Naive thymus-derived CD4-positive, alpha-beta T cell (primary cell): ENCODE measurements around the gene DIABLO. TPM values are rescaled to one million over a fixed set of nuclear protein-coding genes. Genes with fewer than 3 reads are reported as not detected.

Source experiments
- ATAC-seq: fragments of 150-1000 bp; cut with Tn5 transposase; 2 replicates; pipeline ENCODE4 v1.10.0; 2021; ENCODE audit warnings: mild to moderate bottlenecking, moderate library complexity
- CTCF ChIA-PET: fragments of 350-600 bp; sonication (Branson Sonifier 250); formaldehyde crosslinking; loops from one replicate; lab custom pipeline; 2021; ENCODE audit warnings: antibody characterized with exemption; lab: Charles Lee
- POLR2A ChIA-PET: fragments of 350-600 bp; sonication (Branson Sonifier 250); formaldehyde crosslinking; loops from one replicate; lab custom pipeline; 2021; ENCODE audit warnings: antibody characterized with exemption, inconsistent platforms; lab: Charles Lee
- DNase-seq, 9 donors: peaks; one replicate each; pipeline versions ENCODE4 v3.0.0 to v3.0.0-alpha.2; 2020 to 2022; ENCODE audit warnings: mixed read lengths in 1 of 9
- H3K27ac ChIP-seq: one replicate; pipeline ENCODE4 v1.7.0; 2013; ENCODE audit warnings: mild to moderate bottlenecking, low read depth, low read length, moderate library complexity
- H3K27me3 ChIP-seq, 2 donors: one replicate each; pipeline ENCODE4 v1.7.0; 2013; ENCODE audit warnings: low read length in 2 of 2, mild to moderate bottlenecking in 2 of 2, moderate library complexity in 2 of 2; ENCODE audit not compliant: control insufficient read depth in 2 of 2, insufficient read depth in 2 of 2
- H3K36me3 ChIP-seq, 3 experiments: 1 replicate in 2 of 3; 2 replicates in 1 of 3; pipeline ENCODE4 v1.7.0; 2013; ENCODE audit warnings: low read length in 3 of 3, mild to moderate bottlenecking in 3 of 3, moderate library complexity in 1 of 3; ENCODE audit not compliant: insufficient read depth in 3 of 3, control insufficient read depth in 2 of 3
- H3K4me1 ChIP-seq, 2 donors: one replicate each; pipeline ENCODE4 v1.7.0; 2013; ENCODE audit warnings: low read length in 2 of 2, mild to moderate bottlenecking in 2 of 2, moderate library complexity in 1 of 2; ENCODE audit not compliant: control insufficient read depth in 2 of 2, insufficient read depth in 2 of 2
- H3K4me3 ChIP-seq: 2 replicates; pipeline ENCODE4 v1.7.0; 2013; ENCODE audit warnings: mild to moderate bottlenecking, low read length
- H3K9me3 ChIP-seq, 3 experiments: 1 replicate in 2 of 3; 2 replicates in 1 of 3; pipeline ENCODE4 v1.7.0; 2013; ENCODE audit warnings: low read length in 3 of 3; ENCODE audit not compliant: control insufficient read depth in 2 of 3
- H3K27ac Mint-ChIP-seq, 9 donors: one replicate each; pipeline ENCODE4 v1.8.0; 2020 to 2022; ENCODE audit warnings: mixed read lengths in 9 of 9, mild to moderate bottlenecking in 8 of 9, moderate library complexity in 5 of 9, inconsistent platforms in 2 of 9
- H3K27me3 Mint-ChIP-seq, 5 donors: one replicate each; pipeline ENCODE4 v1.8.0; 2021 to 2022; ENCODE audit warnings: mixed read lengths in 5 of 5, mild to moderate bottlenecking in 1 of 5
- H3K36me3 Mint-ChIP-seq, 5 donors: one replicate each; pipeline ENCODE4 v1.8.0; 2020 to 2022; ENCODE audit warnings: mixed read lengths in 5 of 5, mild to moderate bottlenecking in 3 of 5, inconsistent platforms in 1 of 5
- H3K4me1 Mint-ChIP-seq, 7 donors: one replicate each; pipeline ENCODE4 v1.8.0; 2020 to 2022; ENCODE audit warnings: mixed read lengths in 7 of 7, mild to moderate bottlenecking in 3 of 7, inconsistent platforms in 1 of 7
- H3K4me3 Mint-ChIP-seq, 10 donors: one replicate each; pipeline ENCODE4 v1.8.0; 2020 to 2022; ENCODE audit warnings: mild to moderate bottlenecking in 10 of 10, mixed read lengths in 10 of 10, moderate library complexity in 6 of 10, inconsistent platforms in 2 of 10
- H3K9me3 Mint-ChIP-seq, 11 donors: one replicate each; pipeline ENCODE4 v1.8.0; 2020 to 2022; ENCODE audit warnings: mixed read lengths in 11 of 11, mild to moderate bottlenecking in 4 of 11, inconsistent platforms in 1 of 11, moderate library complexity in 1 of 11
- intact Hi-C, 2 donors: fragments of 100-400 bp; cut with micrococcal nuclease; formaldehyde crosslinking; loops; one replicate each; pipeline ENCODE4 v1.15.1; 2023
- polyA plus RNA-seq, 2 donors: library from polyadenylated mRNA; unstranded; fragments of 300-500 nt; fragmentation: Illumina TruSeq; gene quantifications; one replicate each; pipeline ENCODE4 v1.2.3, GENCODE V29; 2021
- total RNA-seq, 6 experiments: library from RNA in 5 of 6; stranded (reverse) in 5 of 6; gene quantifications; 1 replicate in 5 of 6; 2 replicates in 1 of 6; pipeline ENCODE4 v1.2.3 and lab custom pipeline; 2021 to 2026

DIABLO gene
- total and polyA plus RNA-seq, 7 experiments from 2014 or later: 41.3 to 94.1 (median 58.3) TPM

- Histone ChIP-seq H3K27ac (peak overlapping the region; percentile 58), H3K27me3 (no peaks in the 10 kb centered on the region), H3K36me3 (peaks cover 0 to 45% (median 7%) of the 10 kb centered on the region in 3 experiments), H3K4me1 (peaks cover 19 to 26% of the 10 kb centered on the region in 2 donors), H3K9me3 (no peaks in the 10 kb centered on the region), H3K4me3 (peak overlapping the region; percentile 50)
- ChIA-PET POLR2A (interaction anchor here (0.6 to 3.2 kb wide), 11 partner anchors 11 to 1788 kb away, joined by 3 to 29 read pairs (median 4); partner anchors contain the start of genes DIABLO, KNTC1, PSMD9 and RSRC2), CTCF (interaction anchor here (0.6 to 1.1 kb wide), 4 partner anchors 17 to 23 kb away, joined by 3 to 4 read pairs (median 3); partner anchors contain the start of gene VPS33A)
- Mint-ChIP-seq H3K27ac (peak overlapping the region; percentile 71 to 94 (median 90)), H3K27me3 (no peaks in the 10 kb centered on the region), H3K36me3 (peaks cover 4 to 33% (median 12%) of the 10 kb centered on the region in 5 donors), H3K4me1 (peaks cover 8 to 31% (median 27%) of the 10 kb centered on the region in 7 donors), H3K9me3 (no peaks in the 10 kb centered on the region), H3K4me3 (peak overlapping the region; percentile 76 to 87 (median 82))
- ATAC-seq (peak; percentile 80), DNase-seq (peak in 7 of 9 donors; percentile 18 to 59 (median 43))
- intact Hi-C loops: loop anchor here (1.0 to 2.0 kb wide), 3 partner anchors 18 to 22 kb away; partner anchors contain the start of genes DIABLO (in 2 of the 2) and VPS33A (in 2 of the 2)
Measured at GRCh38 chr12:122244565-122245371, 18.9 kb upstream of the DIABLO start.

- H3K27me3 Mint-ChIP-seq: no peaks in the 10 kb centered on the region
- CTCF ChIA-PET: interaction anchor here (0.6 to 1.1 kb wide), 3 partner anchors 18 to 551 kb away, joined by 3 to 4 read pairs (median 3); partner anchors contain the start of gene VPS33A
- no peaks in the 10 kb centered on the region for H3K27me3 ChIP-seq
- H3K4me3 Mint-ChIP-seq: peak overlapping the region; percentile 76 to 87 (median 82)
- peak overlapping the region; percentile 50 for H3K4me3 ChIP-seq
- H3K9me3 ChIP-seq: no peaks in the 10 kb centered on the region
- H3K9me3 Mint-ChIP-seq: no peaks in the 10 kb centered on the region
- DNase-seq: no peak
- intact Hi-C loops: loop anchor here (1.0 to 2.0 kb wide), 3 partner anchors 18 to 23 kb away; partner anchors contain the start of genes DIABLO (in 2 of the 2) and VPS33A (in 2 of the 2)
- ATAC-seq: peak; percentile 46
- H3K27ac Mint-ChIP-seq: peak overlapping the region; percentile 71 to 94 (median 90)
- H3K36me3 Mint-ChIP-seq: peaks cover 3 to 30% (median 12%) of the 10 kb centered on the region in 5 donors
- POLR2A ChIA-PET: interaction anchor here (0.7 to 3.2 kb wide), 7 partner anchors 10 to 645 kb away, joined by 3 to 29 read pairs (median 6); partner anchors contain the start of genes DIABLO, PSMD9 and VPS33A
- peaks cover 19 to 28% of the 10 kb centered on the region in 2 donors for H3K4me1 ChIP-seq
- H3K36me3 ChIP-seq: peaks cover under 1 to 39% (median 2%) of the 10 kb centered on the region in 3 experiments
- peak overlapping the region; percentile 58 for H3K27ac ChIP-seq
- peaks cover 8 to 31% (median 27%) of the 10 kb centered on the region in 7 donors for H3K4me1 Mint-ChIP-seq
Measured at GRCh38 chr12:122243965-122244364, 18.1 kb upstream of the DIABLO start.

GRCh38 chr12:122238861-122239260, 13.0 kb upstream of the DIABLO start:
- ChIA-PET POLR2A (interaction anchor here (0.6 to 1.7 kb wide), 2 partner anchors 13 to 1206 kb away, joined by 3 to 8 read pairs; partner anchors contain the start of gene DIABLO), CTCF (no interaction called here)
- Histone ChIP-seq H3K27me3 (no peaks in the 10 kb centered on the region), H3K4me3 (no peak overlapping the region), H3K9me3 (no peaks in the 10 kb centered on the region), H3K4me1 (peaks cover 6 to 21% of the 10 kb centered on the region in 2 donors), H3K36me3 (peaks cover 14 to 65% (median 23%) of the 10 kb centered on the region in 3 experiments), H3K27ac (no peak overlapping the region)
- H3K36me3 Mint-ChIP-seq: peaks cover 4 to 48% (median 21%) of the 10 kb centered on the region in 5 donors
- H3K4me3 Mint-ChIP-seq: no peak overlapping the region
- H3K27me3 Mint-ChIP-seq: no peaks in the 10 kb centered on the region
- intact Hi-C loops: no loop called here
- ATAC-seq: no peak
- peaks cover 0 to 12% (median 9%) of the 10 kb centered on the region in 7 donors for H3K4me1 Mint-ChIP-seq
- DNase-seq: no peak
- H3K9me3 Mint-ChIP-seq: no peaks in the 10 kb centered on the region
- peak overlapping the region in 1 of 9 donors; percentile 22 for H3K27ac Mint-ChIP-seq

- DNase-seq: no peak
- intact Hi-C loops: no loop called here
- H3K27me3 Mint-ChIP-seq: no peaks in the 10 kb centered on the region
- no peak for ATAC-seq
- no peak overlapping the region for H3K4me3 Mint-ChIP-seq
- Histone ChIP-seq H3K27me3 (no peaks in the 10 kb centered on the region), H3K4me1 (peaks cover 0 to 4% of the 10 kb centered on the region in 2 donors), H3K9me3 (no peaks in the 10 kb centered on the region), H3K4me3 (no peak overlapping the region), H3K27ac (no peak overlapping the region), H3K36me3 (peaks cover 20 to 79% (median 27%) of the 10 kb centered on the region in 3 experiments)
- CTCF ChIA-PET: interaction anchor here (0.6 kb wide), 1 partner anchor 31 kb away, joined by 4 read pairs; no protein-coding TSS in a partner anchor
- POLR2A ChIA-PET: interaction anchor here (0.7 to 1.0 kb wide), 2 partner anchors 10 to 1984 kb away, joined by 3 read pairs; partner anchors contain the start of gene DIABLO
- no peak overlapping the region for H3K27ac Mint-ChIP-seq
- H3K36me3 Mint-ChIP-seq: peaks cover 7 to 62% (median 32%) of the 10 kb centered on the region in 5 donors
- no peaks in the 10 kb centered on the region for H3K9me3 Mint-ChIP-seq
- H3K4me1 Mint-ChIP-seq: peaks cover 0 to 7% (median 0%) of the 10 kb centered on the region in 7 donors
Measured at GRCh38 chr12:122235741-122236140, 9.9 kb upstream of the DIABLO start.

GRCh38 chr12:122232691-122233090, 6.8 kb upstream of the DIABLO start:
- Mint-ChIP-seq H3K36me3 (peaks cover 7 to 49% (median 23%) of the 10 kb centered on the region in 5 donors), H3K4me1 (peaks cover 0 to 10% (median 7%) of the 10 kb centered on the region in 7 donors), H3K27me3 (no peaks in the 10 kb centered on the region), H3K27ac (no peak overlapping the region), H3K9me3 (no peaks in the 10 kb centered on the region), H3K4me3 (no peak overlapping the region)
- Histone ChIP-seq H3K4me3 (no peak overlapping the region), H3K4me1 (peaks cover 0 to 10% of the 10 kb centered on the region in 2 donors), H3K27me3 (no peaks in the 10 kb centered on the region), H3K27ac (no peak overlapping the region), H3K36me3 (peaks cover 20 to 69% (median 22%) of the 10 kb centered on the region in 3 experiments), H3K9me3 (no peaks in the 10 kb centered on the region)
- DNase-seq (no peak), ATAC-seq (no peak)
- ChIA-PET POLR2A (interaction anchor here (2.0 kb wide), 1 partner anchor 12 kb away, joined by 4 read pairs; no protein-coding TSS in a partner anchor), CTCF (interaction anchor here (0.6 kb wide), 1 partner anchor 24 kb away, joined by 5 read pairs; no protein-coding TSS in a partner anchor)
- intact Hi-C loops: no loop called here

GRCh38 chr12:122230798-122231197, 4.9 kb upstream of the DIABLO start:
- H3K9me3 ChIP-seq: no peaks in the 10 kb centered on the region
- H3K27me3 ChIP-seq: no peaks in the 10 kb centered on the region
- Mint-ChIP-seq H3K4me3 (no peak overlapping the region), H3K27me3 (no peaks in the 10 kb centered on the region), H3K9me3 (peaks cover 0 to 2% (median 0%) of the 10 kb centered on the region in 11 donors), H3K27ac (no peak overlapping the region), H3K4me1 (peaks cover 6 to 20% (median 19%) of the 10 kb centered on the region in 7 donors), H3K36me3 (peaks cover 3 to 41% (median 22%) of the 10 kb centered on the region in 5 donors)
- no peak overlapping the region for H3K27ac ChIP-seq
- ChIA-PET POLR2A (no interaction called here), CTCF (interaction anchor here (1.1 kb wide), 1 partner anchor 100 kb away, joined by 4 read pairs; no protein-coding TSS in a partner anchor)
- intact Hi-C loops: no loop called here
- no peak for DNase-seq
- H3K36me3 ChIP-seq: peaks cover 17 to 60% (median 19%) of the 10 kb centered on the region in 3 experiments
- H3K4me3 ChIP-seq: no peak overlapping the region
- peaks cover 6 to 21% of the 10 kb centered on the region in 2 donors for H3K4me1 ChIP-seq
- ATAC-seq: no peak
